GM21723 (cell line): Measurements from ENCODE around the gene PDGFRB.

ENCODE experiments used
- ATAC-seq: cut with Tn5 transposase; IDR thresholded peaks from one replicate; pipeline ENCODE4 v1.9.1; 2021; ENCODE audit warnings: mild to moderate bottlenecking, moderate library complexity; ENCODE audit not compliant: unreplicated experiment

Gene PDGFRB

DNA sequence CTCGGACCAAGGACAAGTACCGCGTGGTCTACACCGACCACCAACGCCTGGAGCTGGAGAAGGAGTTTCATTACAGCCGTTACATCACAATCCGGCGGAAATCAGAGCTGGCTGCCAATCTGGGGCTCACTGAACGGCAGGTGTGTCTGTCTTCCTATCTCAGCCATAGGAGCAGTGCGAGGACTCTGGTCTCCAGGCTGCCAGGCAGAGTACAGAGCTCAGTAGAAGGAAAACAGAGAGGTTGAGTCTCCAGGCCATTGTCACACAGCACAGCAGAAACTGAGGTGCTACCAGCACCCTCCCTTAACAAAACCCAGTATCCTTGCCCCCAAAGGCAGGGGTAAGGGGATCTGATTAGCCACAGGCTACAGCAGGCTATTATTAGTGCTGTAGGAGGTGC lies 27.1 kb upstream of the PDGFRB start:
- no peak for ATAC-seq

DNA sequence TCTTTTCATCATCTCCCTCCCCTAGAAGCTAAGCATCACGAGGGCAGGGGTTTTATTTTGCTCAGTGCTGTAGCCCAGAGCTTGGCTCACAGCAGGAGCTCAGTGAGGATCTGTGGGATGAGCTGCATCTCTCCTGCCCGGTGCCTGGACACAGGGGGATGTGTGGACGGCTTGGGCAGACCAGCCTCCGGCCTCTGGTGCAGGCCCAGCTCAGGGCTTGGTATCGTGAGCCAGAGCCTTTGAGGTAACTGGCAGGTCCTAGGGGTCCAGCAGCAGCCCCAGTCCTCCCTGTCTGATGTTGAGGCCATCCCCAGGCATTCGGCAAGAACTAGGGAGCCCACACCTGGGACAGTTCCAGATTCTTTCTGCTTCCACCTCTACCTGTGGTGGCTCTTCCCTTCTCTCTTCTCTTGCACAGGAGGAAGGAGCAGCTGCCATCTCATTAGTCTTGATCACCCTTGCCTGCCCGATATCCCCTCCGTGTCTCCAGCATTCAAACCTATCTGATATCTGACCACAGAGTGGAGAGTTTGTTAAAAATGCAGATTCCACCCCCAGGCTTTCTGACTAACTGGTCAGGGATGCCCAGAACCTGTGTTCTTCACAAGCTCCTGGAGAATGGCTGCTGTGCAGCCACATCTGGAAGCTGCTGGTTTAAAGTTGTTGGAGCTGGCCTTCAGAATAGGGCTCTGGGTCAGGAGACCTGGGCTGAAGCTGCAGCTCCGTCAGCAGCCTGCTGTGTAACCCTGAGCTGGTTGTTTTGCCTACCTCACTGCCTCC lies 26.3 kb upstream of the PDGFRB start:
- no peak for ATAC-seq

GRCh38 chr5:150181027-150181426 lies 25.4 kb upstream of the PDGFRB start:
- ATAC-seq = no peak

DNA sequence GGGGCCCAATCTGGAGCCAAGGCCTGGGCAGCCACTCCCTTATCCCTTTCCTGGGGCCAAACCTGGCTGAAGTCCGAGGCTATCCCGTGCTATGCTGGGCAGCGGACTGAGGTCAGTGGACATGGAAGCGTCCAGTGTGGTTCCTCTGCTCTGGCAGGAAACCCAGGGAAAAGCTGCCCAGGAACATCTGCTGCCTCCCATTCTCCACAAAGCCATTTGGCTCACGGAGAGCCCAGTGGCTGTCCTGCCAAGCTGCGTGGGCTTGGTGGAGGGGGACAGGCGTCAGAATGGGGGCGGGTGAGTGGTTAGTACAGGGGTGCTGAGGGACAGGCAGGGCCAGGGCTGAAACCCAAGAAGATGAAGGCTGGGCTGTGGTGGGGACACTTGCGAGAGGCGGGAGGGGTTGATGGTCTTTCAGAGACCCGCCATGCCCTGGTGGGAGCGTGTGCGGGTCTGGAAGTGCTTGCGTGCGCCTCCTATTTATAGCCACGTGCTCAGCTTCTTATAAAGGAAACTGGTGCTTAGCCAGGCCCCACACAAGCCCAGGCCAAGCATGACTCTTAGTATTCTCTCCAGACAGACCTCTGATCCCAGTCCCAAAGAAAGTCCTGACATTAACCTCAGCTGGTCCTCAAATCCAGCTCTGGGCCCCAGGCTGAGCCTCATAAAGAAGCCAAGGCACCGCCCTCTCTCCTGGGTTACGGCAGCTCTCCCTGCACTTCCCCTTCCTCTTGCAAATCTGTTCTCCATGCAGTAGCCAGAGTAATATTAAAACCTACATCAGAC lies 24.8 kb upstream of the PDGFRB start:
- ATAC-seq = no peak

DNA sequence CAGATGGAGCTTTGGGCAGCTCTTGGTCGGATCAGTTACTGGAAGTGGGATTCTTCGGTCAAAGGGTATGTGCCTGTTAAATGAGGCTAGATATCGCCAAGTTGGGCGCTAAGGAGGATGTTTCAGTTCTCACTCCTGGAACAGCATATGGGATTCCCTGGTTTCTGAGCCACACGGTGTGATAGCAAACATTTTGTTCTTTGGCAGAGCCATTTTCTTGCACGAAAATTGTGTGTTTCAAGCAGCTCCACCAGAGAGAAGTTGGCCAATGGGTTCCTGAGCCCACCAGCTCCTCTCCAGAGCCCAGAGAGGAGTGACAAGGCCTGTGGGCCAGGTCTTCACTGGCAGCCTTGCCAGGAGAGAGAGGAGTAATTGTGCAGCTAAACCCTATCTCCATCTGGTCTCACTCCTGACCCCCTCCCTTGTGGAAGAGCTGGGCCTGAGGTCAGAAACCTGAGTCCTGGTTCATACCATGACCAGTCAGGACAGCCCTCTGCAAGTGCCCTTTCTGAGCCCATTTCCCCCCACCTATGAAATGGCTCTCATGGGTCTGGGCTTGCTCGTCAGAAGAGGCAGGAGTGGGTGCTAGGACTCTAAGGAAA lies 23.5 kb upstream of the PDGFRB start:
- ATAC-seq = no peak

- ATAC-seq = no peak
Observed at GRCh38 chr5:150178262-150178661, 22.6 kb upstream of the PDGFRB start.

GRCh38 chr5:150177721-150178120 lies 22.1 kb upstream of the PDGFRB start:
- no peak for ATAC-seq

GRCh38 chr5:150176745-150177477 lies 21.3 kb upstream of the PDGFRB start:
- no peak for ATAC-seq

DNA sequence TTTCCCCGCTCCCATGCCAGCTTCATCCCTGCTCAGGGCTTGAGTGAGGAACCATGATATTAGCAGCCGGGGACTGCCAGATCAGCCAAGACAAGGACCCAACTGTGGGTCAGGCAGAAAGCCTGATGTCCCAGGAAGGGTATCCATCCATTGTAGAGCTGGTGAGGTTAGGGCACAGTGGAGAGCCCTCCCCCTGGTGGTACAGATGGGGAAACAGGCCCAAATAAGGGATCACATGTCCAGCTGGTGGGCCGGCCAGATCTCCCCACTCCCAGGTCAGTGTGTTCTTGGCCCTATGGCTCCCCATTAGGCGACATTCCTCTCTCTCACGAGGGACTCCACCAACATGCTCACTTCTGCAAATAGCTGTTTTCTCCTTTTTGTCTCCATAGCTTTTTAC lies 19.9 kb upstream of the PDGFRB start:
- ATAC-seq = no peak

GRCh38 chr5:150175076-150175475 lies 19.4 kb upstream of the PDGFRB start:
- no peak for ATAC-seq

GRCh38 chr5:150174285-150174684 lies 18.6 kb upstream of the PDGFRB start:
- ATAC-seq = no peak

DNA sequence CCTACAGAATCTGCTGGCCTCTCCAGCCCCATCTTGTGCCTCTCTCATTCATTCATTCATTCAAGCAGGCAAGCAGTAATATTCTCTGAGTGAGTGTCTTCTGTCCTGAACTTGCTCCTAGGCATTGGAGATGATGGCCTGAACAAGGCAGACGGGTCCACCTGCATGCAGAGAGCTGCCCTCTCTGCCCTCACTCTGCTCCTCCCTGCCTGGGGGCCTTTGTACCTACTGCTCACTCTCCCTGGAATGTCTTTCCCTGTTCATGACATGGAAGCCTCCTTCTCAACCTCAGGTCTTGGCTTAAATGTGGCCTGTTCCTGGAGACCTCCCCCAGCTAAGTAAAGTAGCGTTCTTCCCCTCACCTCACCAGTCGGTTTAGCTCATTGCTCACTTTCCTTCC lies 17.5 kb upstream of the PDGFRB start:
- ATAC-seq = no peak

- ATAC-seq = no peak
Observed at GRCh38 chr5:150172556-150172955, 16.9 kb upstream of the PDGFRB start.

DNA sequence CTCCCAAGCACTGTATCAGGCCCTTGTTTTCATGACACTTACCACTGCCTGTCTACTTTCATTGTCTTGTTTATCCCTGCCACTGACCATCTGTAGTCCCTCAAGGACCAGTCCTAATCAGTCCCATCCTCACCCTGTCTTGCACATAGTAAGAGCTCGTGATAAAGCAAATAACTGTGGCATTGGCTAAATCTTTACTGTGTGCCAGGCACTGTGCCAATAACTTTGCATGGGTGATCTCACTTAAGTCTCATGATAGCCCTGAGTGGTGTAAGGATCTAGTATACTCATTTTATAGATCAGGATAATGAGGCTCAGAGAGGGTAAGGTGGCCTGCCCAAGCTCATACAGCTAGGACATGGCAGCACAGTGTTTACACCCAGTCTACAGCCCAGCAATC lies 16.5 kb upstream of the PDGFRB start:
- ATAC-seq = no peak

GRCh38 chr5:150168864-150169263 lies 13.2 kb upstream of the PDGFRB start:
- no peak for ATAC-seq

- no peak for ATAC-seq
Observed at GRCh38 chr5:150167908-150168307, 12.3 kb upstream of the PDGFRB start.

DNA sequence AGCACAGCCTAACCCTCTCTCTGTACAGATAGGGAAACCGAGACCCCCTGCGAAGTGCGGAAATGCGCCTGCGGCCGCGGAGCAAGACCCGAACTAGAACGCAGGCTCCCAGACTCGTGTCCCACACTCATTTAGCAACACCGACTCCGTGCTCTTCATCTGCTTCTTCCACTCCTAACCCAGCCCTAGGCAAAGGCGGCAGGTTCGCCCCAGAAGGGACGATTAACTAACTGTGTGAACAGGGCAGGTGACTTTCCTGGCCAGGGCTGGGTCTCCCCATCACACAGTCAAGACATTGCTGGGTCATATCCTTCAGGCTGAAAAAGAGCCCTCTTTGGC lies 11.8 kb upstream of the PDGFRB start:
- ATAC-seq = no peak

GRCh38 chr5:150166650-150167511 lies 11.2 kb upstream of the PDGFRB start, which contains the start of gene CDX1:
CDX1 (plus strand) TSS chr5:150166778; CDS start chr5:150166877, 99 bp downstream.
- no peak for ATAC-seq

DNA sequence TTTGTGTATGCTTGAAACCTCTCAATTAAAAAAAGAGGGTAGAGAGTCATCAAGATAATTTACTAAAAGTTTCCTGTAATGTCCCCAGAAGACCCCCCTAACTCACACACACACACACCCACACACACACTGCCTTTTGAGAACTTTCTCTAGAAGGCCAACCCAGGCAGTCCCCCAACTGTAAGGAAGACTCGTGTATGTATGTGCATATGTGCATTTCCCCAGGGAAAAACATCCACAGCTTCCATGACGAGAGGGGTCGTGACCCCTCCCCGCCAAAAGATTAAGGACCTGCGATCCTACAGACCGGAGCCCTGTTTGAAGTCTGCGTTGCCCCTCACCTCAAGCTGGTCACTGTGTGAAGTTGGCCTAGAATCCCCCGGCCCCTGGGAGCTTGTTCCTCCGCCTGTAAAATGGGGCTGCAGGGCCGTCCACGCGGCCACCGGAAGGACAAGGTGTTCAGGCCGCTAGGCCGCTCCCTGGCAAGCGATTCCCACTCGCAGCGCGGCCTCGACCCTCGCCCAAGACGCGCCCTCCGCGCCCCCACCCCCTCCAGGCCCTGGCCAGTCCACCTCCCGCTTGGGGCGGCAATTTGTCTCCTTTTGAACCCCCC lies 10.5 kb upstream of the PDGFRB start:
- no peak for ATAC-seq
